Lower leg skin (tissue), 3 donors: ENCODE measurements around the gene ABR.

Source experiments
- CTCF ChIP-seq, 3 donors: fragments of 450-650 bp; IDR thresholded peaks; one replicate each; pipeline ENCODE4 v1.5.1; 2016; ENCODE audit warnings: antibody characterized with exemption in 3 of 3, mild to moderate bottlenecking in 3 of 3, moderate library complexity in 2 of 3
- POLR2A ChIP-seq, 2 donors: fragments of 450-650 bp; IDR thresholded peaks; one replicate each; pipeline ENCODE4 v1.6.1; 2016 to 2017; ENCODE audit warnings: antibody characterized with exemption in 2 of 2, mild to moderate bottlenecking in 1 of 2, moderate library complexity in 1 of 2

- TF ChIP-seq CTCF (IDR thresholded peaks at IDR 0.05) (no peak), POLR2A (IDR thresholded peaks at IDR 0.05) (no peak)
Observed at GRCh38 chr17:1165836-1166235, 13.9 kb downstream of the ABR start.
